Osteoblast (primary cell): ENCODE results near the gene MTRFR. TPM values are rescaled to one million over a fixed set of nuclear protein-coding genes. Genes with fewer than 3 reads are reported as not detected.

ENCODE experiments used
- DNase-seq: peaks from one replicate; pipeline ENCODE4 v3.0.0; 2011; ENCODE audit warnings: low spot score, mixed read lengths; ENCODE audit not compliant: insufficient read length; ENCODE audit errors: missing footprints
- H2AFZ ChIP-seq: 2 replicates; pipeline ENCODE4 v1.6.0; 2011; ENCODE audit warnings: mild to moderate bottlenecking, low read length
- H3K27ac ChIP-seq: 2 replicates; pipeline ENCODE4 v1.5.1; 2011; ENCODE audit warnings: mild to moderate bottlenecking, low read depth, low read length, moderate library complexity
- H3K27me3 ChIP-seq: 2 replicates; pipeline ENCODE4 v1.6.0; 2012; ENCODE audit warnings: mild to moderate bottlenecking, control low read depth, inconsistent platforms, low read length, moderate library complexity; ENCODE audit not compliant: insufficient read depth
- H3K36me3 ChIP-seq: 2 replicates; pipeline ENCODE4 v1.5.1; 2011; ENCODE audit warnings: mild to moderate bottlenecking, low read length, control low read depth, moderate library complexity; ENCODE audit not compliant: insufficient read depth
- H3K4me1 ChIP-seq: 2 replicates; pipeline ENCODE4 v1.5.1; 2011; ENCODE audit warnings: mild to moderate bottlenecking, low read length, control low read depth, moderate library complexity; ENCODE audit not compliant: insufficient read depth
- H3K4me2 ChIP-seq: 2 replicates; pipeline ENCODE4 v1.6.0; 2011; ENCODE audit warnings: mild to moderate bottlenecking, low read length; ENCODE audit not compliant: insufficient read depth
- H3K4me3 ChIP-seq: fragments of 200-600 bp; sonication (generic); 3 replicates; pipeline ENCODE4 v1.5.1; 2012; ENCODE audit warnings: mild to moderate bottlenecking, low read length, inconsistent platforms; ENCODE audit not compliant: insufficient read depth
- H3K79me2 ChIP-seq: 2 replicates; pipeline ENCODE4 v1.6.0; 2012; ENCODE audit warnings: mild to moderate bottlenecking, low read length, control low read depth, inconsistent platforms; ENCODE audit not compliant: insufficient read depth
- H3K9me3 ChIP-seq: 2 replicates; pipeline ENCODE4 v1.5.1; 2011; ENCODE audit warnings: low read depth, low read length, control low read depth
- H4K20me1 ChIP-seq: 2 replicates; pipeline ENCODE4 v1.6.0; 2012; ENCODE audit warnings: mild to moderate bottlenecking, low read length, control low read depth; ENCODE audit not compliant: insufficient read depth
- CTCF ChIP-seq: IDR thresholded peaks from 2 replicates; pipeline ENCODE4 v1.5.1; 2011; ENCODE audit warnings: mild to moderate bottlenecking, low read depth, low read length, moderate library complexity; ENCODE audit errors: extremely low read depth
- small RNA-seq: library from RNA; depleted of rRNA; stranded (forward); fragments of <200 nt; gene quantifications from one replicate; pipeline ENCODE3, GENCODE V24; 2012
- total RNA-seq: library from RNA; depleted of rRNA; stranded (reverse); fragments of >200 nt; gene quantifications from 2 replicates; pipeline ENCODE4 v1.2.3, GENCODE V29; 2012

MTRFR gene
- total RNA-seq, 1 donor, result 16.3 TPM

GRCh38 chr12:123293178-123293760, 60.0 kb downstream of the MTRFR start:
- DNase-seq, result no peak
- Histone ChIP-seq H3K4me3 (no peak overlapping the region), H3K79me2 (no peaks in the 10 kb centered on the region), H2AFZ (no peak overlapping the region), H3K4me2 (no peak overlapping the region), H3K27me3 (no peaks in the 10 kb centered on the region), H4K20me1 (no peaks in the 10 kb centered on the region), H3K9me3 (no peaks in the 10 kb centered on the region), H3K36me3 (peaks cover 67% of the 10 kb centered on the region), H3K27ac (no peak overlapping the region), H3K4me1 (no peaks in the 10 kb centered on the region)
- no peak for TF ChIP-seq CTCF

DNA sequence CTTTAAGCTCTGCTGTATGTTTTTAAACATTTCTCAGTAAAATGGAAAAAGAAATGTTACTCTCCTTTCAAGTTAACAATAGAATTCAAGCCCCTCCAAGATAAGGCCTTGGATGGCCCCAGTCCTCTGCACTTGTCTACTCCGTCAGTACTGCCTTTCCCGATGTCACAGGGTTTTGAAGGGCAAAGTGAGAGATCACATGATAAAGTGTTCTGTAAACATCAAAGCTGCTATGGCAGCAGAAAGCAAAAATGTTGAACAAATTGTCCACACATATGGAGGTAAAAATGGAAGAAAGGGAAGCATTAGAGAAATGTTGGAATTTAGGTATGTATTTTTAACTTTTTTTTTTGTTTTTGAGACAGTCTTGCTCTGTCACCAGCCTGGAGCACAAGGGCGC, 71.9 kb downstream of the MTRFR start:
- H3K36me3 ChIP-seq, result peaks cover 77% of the 10 kb centered on the region
- H3K9me3 ChIP-seq, result no peaks in the 10 kb centered on the region
- no peak for TF ChIP-seq CTCF
- H2AFZ ChIP-seq, result no peak overlapping the region
- no peaks in the 10 kb centered on the region for H3K4me1 ChIP-seq
- H3K4me2 ChIP-seq, result no peak overlapping the region
- H3K27me3 ChIP-seq, result no peaks in the 10 kb centered on the region
- no peak overlapping the region for H3K27ac ChIP-seq
- no peaks in the 10 kb centered on the region for H4K20me1 ChIP-seq
- no peak overlapping the region for H3K4me3 ChIP-seq
- no peaks in the 10 kb centered on the region for H3K79me2 ChIP-seq
- DNase-seq, result no peak

GRCh38 chr12:123306200-123306599, 73.0 kb downstream of the MTRFR start:
- H4K20me1 ChIP-seq, result no peaks in the 10 kb centered on the region
- no peak overlapping the region for H3K4me2 ChIP-seq
- H3K9me3 ChIP-seq, result no peaks in the 10 kb centered on the region
- no peak for TF ChIP-seq CTCF
- no peak overlapping the region for H2AFZ ChIP-seq
- H3K4me3 ChIP-seq, result no peak overlapping the region
- peaks cover 86% of the 10 kb centered on the region for H3K36me3 ChIP-seq
- H3K27ac ChIP-seq, result no peak overlapping the region
- H3K4me1 ChIP-seq, result no peaks in the 10 kb centered on the region
- no peaks in the 10 kb centered on the region for H3K79me2 ChIP-seq
- H3K27me3 ChIP-seq, result no peaks in the 10 kb centered on the region
- no peak for DNase-seq

Small RNA genes within 50 kb of the gene (small RNA-seq; reads per million reads assigned to genes)
- gene RNA5SP375, result not detected

Other genes starting within 250 kb of the MTRFR start
- gene PITPNM2, start 82.3 kb upstream of the MTRFR start, total RNA-seq, result 3.3 and 6.5 TPM in 2 replicates
- gene MPHOSPH9, start 295 bp upstream of the MTRFR start, total RNA-seq, result 42.7 and 43.6 TPM in 2 replicates
- gene CDK2AP1, start 38.4 kb downstream of the MTRFR start, total RNA-seq, result 209 and 226 TPM in 2 replicates
- gene SBNO1, start 131.4 kb downstream of the MTRFR start, total RNA-seq, result 28.6 and 30.4 TPM in 2 replicates
- gene KMT5A, start 150.7 kb downstream of the MTRFR start, total RNA-seq, result 49.6 and 51.0 TPM in 2 replicates
- gene RILPL2, start 203.2 kb downstream of the MTRFR start, total RNA-seq, result 5.1 and 5.3 TPM in 2 replicates
- gene SNRNP35, start 224.7 kb downstream of the MTRFR start, total RNA-seq, result 10.3 and 15.6 TPM in 2 replicates